Activated CD4-positive, alpha-beta memory T cell treated with anti-CD3 and anti-CD28 coated beads, Interleukin-2, amount 10 ng/mL, durations not matched to agents 7 days and 5 days (primary cell): ENCODE measurements around the gene PLPPR1. TPM values are rescaled to one million over a fixed set of nuclear protein-coding genes. Genes with fewer than 3 reads are reported as not detected.
"Not testable (repeated sequence)": the region's sequence is repeated elsewhere in the genome, so short reads cannot be mapped to it uniquely, and the experiment has no call there.

Experiments
- CTCF ChIA-PET: fragments of 350-600 bp; sonication (Branson Sonifier 250); formaldehyde crosslinking; loops from one replicate; lab custom pipeline; 2021; ENCODE audit warnings: antibody characterized with exemption, inconsistent platforms; lab: Charles Lee
- POLR2A ChIA-PET: fragments of 350-600 bp; sonication (Branson Sonifier 250); formaldehyde crosslinking; loops from one replicate; lab custom pipeline; 2021; ENCODE audit warnings: antibody characterized with exemption; lab: Charles Lee
- DNase-seq: peaks from one replicate; pipeline ENCODE4 v3.0.0-alpha.2; 2020
- H3K27ac Mint-ChIP-seq: one replicate; pipeline ENCODE4 v1.8.0; 2021; ENCODE audit warnings: mild to moderate bottlenecking, mixed read lengths
- H3K27me3 Mint-ChIP-seq: one replicate; pipeline ENCODE4 v1.8.0; 2021; ENCODE audit warnings: mixed read lengths
- H3K36me3 Mint-ChIP-seq: one replicate; pipeline ENCODE4 v1.8.0; 2021; ENCODE audit warnings: low read depth, mixed read lengths
- H3K4me1 Mint-ChIP-seq: one replicate; pipeline ENCODE4 v1.8.0; 2021; ENCODE audit warnings: mixed read lengths
- H3K4me3 Mint-ChIP-seq: one replicate; pipeline ENCODE4 v1.8.0; 2021; ENCODE audit warnings: mild to moderate bottlenecking, mixed read lengths
- H3K9me3 Mint-ChIP-seq: one replicate; pipeline ENCODE4 v1.8.0; 2021; ENCODE audit warnings: mixed read lengths
- total RNA-seq, 2 experiments: library from RNA; stranded (reverse); gene quantifications; one replicate each; pipeline ENCODE4 v1.2.3, GENCODE V29; 2021

Gene PLPPR1
- total RNA-seq, 2 experiments from 2014 or later: not detected

DNA sequence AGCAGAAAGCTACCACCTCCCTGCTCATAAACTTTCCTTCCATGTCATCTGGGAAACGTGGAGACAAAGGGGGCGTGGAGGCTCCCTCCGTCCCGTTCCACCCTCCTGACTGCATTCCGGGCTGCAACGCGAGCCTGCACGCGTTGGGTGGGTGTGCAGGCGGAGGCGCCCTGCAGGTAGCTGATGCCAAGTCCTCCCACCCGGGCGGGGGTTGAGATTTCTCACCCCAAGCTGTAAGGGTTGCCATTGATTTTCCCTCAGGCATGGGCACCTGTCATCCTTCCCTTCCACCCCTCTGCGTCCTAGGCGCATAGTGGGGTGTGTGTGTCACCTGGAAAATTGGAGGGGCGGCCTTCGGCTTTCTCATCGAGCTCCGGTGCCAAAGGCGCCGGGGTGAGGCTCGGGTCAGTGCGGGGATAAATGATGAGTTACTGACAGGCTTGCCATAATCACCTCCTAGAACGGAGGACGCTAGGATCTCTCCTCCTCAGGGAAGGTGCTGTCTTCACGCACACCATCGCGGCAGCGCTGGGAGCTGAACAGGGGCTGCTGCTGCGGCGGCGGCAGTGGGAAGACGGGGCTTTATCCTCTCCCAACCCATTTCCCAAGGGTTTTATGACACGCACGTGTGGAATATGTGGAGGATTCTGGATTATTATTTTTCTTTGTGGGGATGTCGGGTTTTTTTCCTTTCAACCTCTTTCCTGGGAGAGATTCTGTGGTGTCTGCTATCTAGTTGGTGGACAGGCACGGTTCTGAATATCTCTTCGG lies 973 bp downstream of the PLPPR1 start:
- ChIA-PET CTCF (no interaction called here), POLR2A (no interaction called here)
- DNase-seq: no peak
- no peak overlapping the region for H3K27ac Mint-ChIP-seq
- peaks cover 29% of the 10 kb centered on the region for H3K27me3 Mint-ChIP-seq
- no peaks in the 10 kb centered on the region for H3K4me1 Mint-ChIP-seq
- no peaks in the 10 kb centered on the region for H3K36me3 Mint-ChIP-seq
- no peak overlapping the region for H3K4me3 Mint-ChIP-seq
- no peaks in the 10 kb centered on the region for H3K9me3 Mint-ChIP-seq

DNA sequence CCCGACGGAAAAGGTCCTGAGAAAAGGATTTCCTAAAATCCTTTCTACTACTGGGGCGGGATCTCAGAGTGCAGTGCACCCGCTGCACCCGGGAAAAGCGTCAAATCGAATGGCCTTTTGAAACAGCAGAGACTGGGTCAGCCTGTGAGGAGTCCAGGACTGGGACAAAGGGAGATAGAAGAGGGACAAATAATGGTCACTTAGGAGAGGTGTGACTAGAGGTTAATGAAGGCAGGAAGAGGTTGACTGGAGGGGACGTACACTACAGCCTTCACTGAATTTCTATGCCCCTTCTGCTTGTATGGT lies 1.5 kb downstream of the PLPPR1 start:
- H3K4me1 Mint-ChIP-seq: no peaks in the 10 kb centered on the region
- POLR2A ChIA-PET: no interaction called here
- no peak overlapping the region for H3K4me3 Mint-ChIP-seq
- no peaks in the 10 kb centered on the region for H3K36me3 Mint-ChIP-seq
- peaks cover 29% of the 10 kb centered on the region for H3K27me3 Mint-ChIP-seq
- DNase-seq: no peak
- H3K9me3 Mint-ChIP-seq: no peaks in the 10 kb centered on the region
- no peak overlapping the region for H3K27ac Mint-ChIP-seq
- CTCF ChIA-PET: interaction anchor here (0.7 kb wide), 1 partner anchor 1026 kb away, joined by 3 read pairs; no protein-coding TSS in a partner anchor

DNA sequence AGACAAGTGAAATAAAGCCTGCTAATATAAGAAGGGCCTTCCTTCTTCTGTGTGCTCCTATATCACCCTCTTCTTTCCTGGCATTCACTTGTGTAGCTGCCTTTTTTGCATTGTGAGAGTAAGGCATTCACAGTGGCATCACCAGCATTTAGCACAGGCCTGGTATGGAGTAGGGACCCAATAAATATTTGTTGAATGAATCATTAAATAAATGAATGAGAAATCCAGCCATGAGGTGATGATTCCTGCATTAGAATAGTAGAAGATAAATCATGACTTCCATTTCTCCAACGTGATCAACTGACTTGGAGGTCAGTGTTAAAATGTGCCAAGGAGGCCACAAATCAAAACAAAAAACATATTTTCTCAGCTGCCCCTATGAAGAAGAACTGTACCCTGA lies 3.9 kb downstream of the PLPPR1 start:
- no peaks in the 10 kb centered on the region for H3K9me3 Mint-ChIP-seq
- ChIA-PET CTCF (no interaction called here), POLR2A (no interaction called here)
- no peak for DNase-seq
- H3K4me1 Mint-ChIP-seq: no peaks in the 10 kb centered on the region
- H3K27ac Mint-ChIP-seq: no peak overlapping the region
- H3K27me3 Mint-ChIP-seq: peaks cover 25% of the 10 kb centered on the region
- H3K4me3 Mint-ChIP-seq: no peak overlapping the region
- no peaks in the 10 kb centered on the region for H3K36me3 Mint-ChIP-seq

DNA sequence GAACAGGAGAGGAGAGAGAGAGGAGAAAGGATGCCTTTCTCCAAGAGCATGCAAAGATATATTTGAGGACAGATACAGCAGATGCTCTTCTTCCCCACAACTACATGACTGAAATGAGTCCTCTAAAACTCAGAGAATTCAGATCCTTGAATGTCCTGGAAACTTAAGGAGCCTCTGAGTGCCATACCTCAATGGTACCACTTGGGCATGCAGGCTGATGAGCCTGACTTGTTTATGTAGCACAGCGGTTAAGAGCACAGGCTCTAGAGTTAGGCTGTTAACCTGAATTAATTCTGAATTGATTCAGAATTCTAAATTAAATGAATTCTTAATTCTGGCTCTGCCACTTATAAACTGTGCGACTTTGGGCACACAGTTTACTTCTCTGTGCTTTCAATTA lies 5.7 kb downstream of the PLPPR1 start:
- ChIA-PET CTCF (no interaction called here), POLR2A (interaction anchor here (1.2 kb wide), 1 partner anchor 11 kb away, joined by 3 read pairs; no protein-coding TSS in a partner anchor)
- Mint-ChIP-seq H3K9me3 (no peaks in the 10 kb centered on the region), H3K36me3 (no peaks in the 10 kb centered on the region), H3K4me1 (no peaks in the 10 kb centered on the region), H3K27ac (no peak overlapping the region), H3K27me3 (peaks cover 15% of the 10 kb centered on the region), H3K4me3 (no peak overlapping the region)
- no peak for DNase-seq

DNA sequence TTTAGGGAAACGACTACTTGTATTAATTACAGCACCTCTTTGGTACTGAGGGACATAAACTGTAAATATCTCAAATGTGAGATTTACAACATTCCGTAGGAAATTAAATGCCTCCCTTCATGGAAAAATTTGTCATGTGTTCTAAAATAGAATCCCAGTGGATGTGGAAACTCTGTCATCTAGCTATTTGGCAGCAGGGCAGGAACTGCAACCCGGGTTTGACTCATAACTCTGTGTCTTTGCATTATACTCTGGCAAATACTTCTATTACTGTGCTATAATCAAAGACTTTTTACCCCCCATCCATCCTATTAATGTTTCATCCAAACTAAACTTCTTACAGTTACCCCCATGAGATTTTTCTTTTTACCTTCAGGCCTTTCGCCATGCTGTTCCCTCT lies 6.6 kb downstream of the PLPPR1 start:
- Mint-ChIP-seq H3K4me3 (no peak overlapping the region), H3K27me3 (peaks cover 6% of the 10 kb centered on the region), H3K36me3 (no peaks in the 10 kb centered on the region), H3K4me1 (no peaks in the 10 kb centered on the region), H3K9me3 (no peaks in the 10 kb centered on the region), H3K27ac (no peak overlapping the region)
- DNase-seq: no peak
- ChIA-PET POLR2A (interaction anchor here (1.2 kb wide), 1 partner anchor 10 kb away, joined by 3 read pairs; no protein-coding TSS in a partner anchor), CTCF (no interaction called here)

DNA sequence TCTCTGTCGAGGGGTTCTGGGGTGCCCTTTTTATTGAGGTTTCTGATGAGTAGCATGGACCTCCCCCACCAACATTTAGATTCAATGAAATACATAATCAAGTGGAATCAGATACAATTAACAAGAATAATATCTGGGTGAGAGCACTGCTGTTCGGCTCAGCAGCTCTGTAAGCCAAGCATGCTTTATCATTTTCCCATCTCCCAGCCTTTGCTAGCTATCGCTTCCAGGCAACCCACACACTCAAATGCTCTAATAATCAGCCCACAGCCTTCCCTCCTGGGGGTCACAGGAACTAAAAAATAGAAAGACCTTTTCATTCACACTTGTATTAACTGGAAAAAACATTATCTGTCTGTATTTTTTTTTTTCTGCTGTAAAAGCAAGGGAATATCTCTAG lies 8.9 kb downstream of the PLPPR1 start:
- H3K36me3 Mint-ChIP-seq: no peaks in the 10 kb centered on the region
- no peak overlapping the region for H3K4me3 Mint-ChIP-seq
- no peak for DNase-seq
- no peaks in the 10 kb centered on the region for H3K9me3 Mint-ChIP-seq
- H3K4me1 Mint-ChIP-seq: no peaks in the 10 kb centered on the region
- CTCF ChIA-PET: no interaction called here
- H3K27me3 Mint-ChIP-seq: no peaks in the 10 kb centered on the region
- POLR2A ChIA-PET: no interaction called here
- H3K27ac Mint-ChIP-seq: no peak overlapping the region

DNA sequence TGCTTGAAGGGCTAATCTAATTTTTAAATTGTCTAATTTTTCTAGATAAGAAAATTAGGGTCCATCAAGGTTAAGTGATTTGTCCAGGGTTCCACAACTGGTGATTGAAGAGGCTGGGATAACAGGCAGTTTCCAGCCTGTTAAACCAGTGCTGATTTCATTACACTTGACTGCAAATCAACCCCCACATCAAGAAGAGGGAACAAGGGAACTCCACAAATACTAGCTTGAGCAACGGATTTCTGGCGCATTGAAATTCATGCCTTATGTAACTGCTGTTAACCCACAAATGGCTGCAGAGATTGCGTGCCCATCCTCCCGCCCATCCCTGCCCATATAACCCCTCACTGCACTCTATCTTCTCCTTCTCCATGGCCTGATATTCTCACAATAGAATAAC lies 10.0 kb downstream of the PLPPR1 start:
- CTCF ChIA-PET: no interaction called here
- Mint-ChIP-seq H3K4me1 (no peaks in the 10 kb centered on the region), H3K9me3 (no peaks in the 10 kb centered on the region), H3K27ac (no peak overlapping the region), H3K4me3 (no peak overlapping the region), H3K27me3 (no peaks in the 10 kb centered on the region), H3K36me3 (no peaks in the 10 kb centered on the region)
- POLR2A ChIA-PET: no interaction called here
- no peak for DNase-seq

DNA sequence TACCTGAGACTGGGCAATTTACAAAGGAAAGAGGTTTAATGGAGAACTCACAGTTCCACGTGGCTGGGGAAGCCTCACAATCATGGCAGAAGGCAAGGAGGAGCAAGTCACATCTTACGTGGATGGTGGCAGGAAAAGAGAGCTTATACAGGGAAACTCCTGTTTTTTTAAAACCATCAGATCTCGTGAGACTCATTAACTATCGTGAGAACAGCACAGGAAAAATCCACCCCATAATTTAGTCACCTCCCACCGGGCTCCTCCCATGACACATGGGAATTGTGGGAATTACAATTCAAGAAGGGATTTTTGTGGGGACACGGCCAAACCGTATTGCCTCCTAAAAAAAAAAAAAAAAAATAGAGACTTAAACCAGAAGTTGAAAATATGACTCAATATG lies 11.1 kb downstream of the PLPPR1 start:
- H3K4me3 Mint-ChIP-seq, H3K27me3 Mint-ChIP-seq, H3K36me3 Mint-ChIP-seq, H3K27ac Mint-ChIP-seq, CTCF ChIA-PET, DNase-seq, POLR2A ChIA-PET, H3K9me3 Mint-ChIP-seq, H3K4me1 Mint-ChIP-seq: not testable (repeated sequence)

DNA sequence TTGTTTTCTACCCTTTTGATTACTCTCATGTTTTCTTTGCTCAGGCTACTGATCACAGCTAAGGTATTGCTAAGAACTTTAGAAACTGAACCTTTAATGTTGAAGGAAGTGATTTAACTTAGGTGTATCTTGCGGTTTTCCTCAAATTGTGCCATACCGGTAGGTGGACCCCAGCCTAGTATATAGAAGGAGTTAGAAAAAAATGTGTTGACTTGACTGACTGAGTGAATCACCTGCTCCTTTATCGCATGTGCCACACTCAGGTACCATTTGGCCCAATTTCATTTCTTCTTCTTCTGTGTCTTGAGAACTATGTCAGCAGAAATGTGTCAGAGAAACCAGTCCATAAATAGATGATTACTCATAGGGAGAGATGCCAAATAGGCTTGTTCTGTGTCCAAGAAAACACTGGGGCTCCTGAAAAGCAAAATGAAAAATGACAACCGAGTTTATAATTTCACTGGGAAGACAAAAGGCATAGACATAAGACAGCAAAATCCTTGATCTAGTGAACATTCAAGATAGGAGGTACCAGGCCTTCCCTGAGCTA lies 19.4 kb downstream of the PLPPR1 start:
- Mint-ChIP-seq H3K36me3 (no peaks in the 10 kb centered on the region), H3K27me3 (no peaks in the 10 kb centered on the region), H3K4me1 (no peaks in the 10 kb centered on the region), H3K9me3 (no peaks in the 10 kb centered on the region), H3K4me3 (no peak overlapping the region), H3K27ac (no peak overlapping the region)
- DNase-seq: no peak
- ChIA-PET CTCF (no interaction called here), POLR2A (no interaction called here)

DNA sequence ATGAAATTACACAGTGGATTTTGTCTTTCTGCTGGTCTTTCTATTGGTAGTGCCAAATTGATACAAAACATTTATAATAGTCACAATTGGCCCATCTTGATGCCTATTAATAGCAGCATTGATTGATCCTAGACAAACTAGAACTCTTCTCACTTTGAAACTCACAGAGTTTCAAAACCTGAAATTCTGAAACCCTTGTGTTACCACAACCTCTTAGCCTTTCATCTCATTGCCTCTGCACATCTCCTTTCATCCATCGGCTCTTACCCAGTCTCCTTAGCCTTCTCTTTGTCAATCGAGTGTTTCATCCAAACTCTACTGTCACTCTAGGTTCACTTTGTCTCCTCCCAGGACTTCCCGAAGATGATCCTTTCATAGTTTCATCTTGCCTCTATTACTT lies 22.1 kb downstream of the PLPPR1 start:
- ChIA-PET POLR2A (no interaction called here), CTCF (no interaction called here)
- H3K27ac Mint-ChIP-seq: no peak overlapping the region
- no peak overlapping the region for H3K4me3 Mint-ChIP-seq
- H3K9me3 Mint-ChIP-seq: no peaks in the 10 kb centered on the region
- no peak for DNase-seq
- H3K4me1 Mint-ChIP-seq: no peaks in the 10 kb centered on the region
- no peaks in the 10 kb centered on the region for H3K27me3 Mint-ChIP-seq
- no peaks in the 10 kb centered on the region for H3K36me3 Mint-ChIP-seq

DNA sequence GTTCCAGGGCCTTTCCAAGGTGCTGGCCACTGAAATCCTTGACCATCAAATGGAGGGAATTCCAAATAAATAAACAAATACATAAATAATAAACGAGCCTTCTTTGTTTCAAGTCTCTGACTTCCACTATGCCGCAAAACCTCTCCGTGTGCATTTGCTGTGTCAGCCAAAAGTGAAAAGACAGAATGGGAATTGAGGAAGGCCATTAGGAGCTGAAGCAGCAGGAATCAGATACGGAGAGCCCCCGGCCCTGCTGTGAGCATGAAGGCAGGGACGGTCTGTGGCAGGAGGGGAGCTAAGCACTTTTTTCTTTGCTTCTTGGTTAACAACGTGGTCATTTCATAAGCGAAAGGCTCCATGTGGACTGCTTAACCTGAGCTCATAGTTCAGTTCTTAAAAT lies 26.1 kb downstream of the PLPPR1 start:
- Mint-ChIP-seq H3K27me3 (no peaks in the 10 kb centered on the region), H3K4me1 (no peaks in the 10 kb centered on the region), H3K4me3 (no peak overlapping the region), H3K36me3 (no peaks in the 10 kb centered on the region), H3K9me3 (no peaks in the 10 kb centered on the region), H3K27ac (no peak overlapping the region)
- no peak for DNase-seq
- ChIA-PET CTCF (no interaction called here), POLR2A (no interaction called here)

DNA sequence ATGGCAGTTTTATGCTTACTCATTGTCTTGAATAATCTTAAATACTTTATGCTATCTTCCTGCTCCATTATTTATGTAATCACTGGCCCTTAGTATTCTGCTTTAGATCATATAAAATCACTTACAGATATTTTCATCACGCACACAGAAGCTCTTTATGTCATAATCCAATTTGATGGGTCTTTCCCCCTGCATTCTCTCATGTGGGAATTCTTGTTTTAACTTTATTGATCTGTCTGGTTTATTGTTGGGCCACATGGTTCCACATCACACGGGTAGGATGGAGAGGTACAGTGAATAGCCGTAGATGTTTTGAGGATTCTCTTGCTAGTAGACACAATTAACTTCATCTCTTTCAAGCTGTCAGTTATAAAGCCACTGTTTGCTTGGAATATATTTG lies 27.0 kb downstream of the PLPPR1 start:
- ChIA-PET POLR2A (no interaction called here), CTCF (no interaction called here)
- H3K4me3 Mint-ChIP-seq: no peak overlapping the region
- H3K36me3 Mint-ChIP-seq: no peaks in the 10 kb centered on the region
- no peak overlapping the region for H3K27ac Mint-ChIP-seq
- H3K27me3 Mint-ChIP-seq: no peaks in the 10 kb centered on the region
- no peak for DNase-seq
- no peaks in the 10 kb centered on the region for H3K4me1 Mint-ChIP-seq
- H3K9me3 Mint-ChIP-seq: no peaks in the 10 kb centered on the region

DNA sequence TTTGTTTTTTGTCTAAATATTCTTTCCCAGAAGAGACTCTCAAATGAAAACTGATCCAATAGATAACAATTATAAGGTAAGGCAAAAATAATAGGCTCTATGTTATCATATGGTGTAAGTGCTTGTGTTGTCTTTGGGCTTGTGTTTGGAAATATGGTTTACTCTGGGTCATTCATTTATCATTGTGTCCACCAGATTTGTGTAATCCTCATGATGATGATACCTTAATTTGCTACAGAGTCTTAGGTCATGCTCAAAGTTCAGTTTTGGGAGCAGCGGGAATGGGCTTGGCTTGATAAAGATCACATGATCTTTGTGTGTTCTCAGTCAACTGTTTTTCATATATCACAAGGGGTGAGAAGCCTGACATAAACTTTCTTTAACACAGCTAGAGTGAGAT lies 34.2 kb downstream of the PLPPR1 start:
- POLR2A ChIA-PET: no interaction called here
- H3K36me3 Mint-ChIP-seq: no peaks in the 10 kb centered on the region
- DNase-seq: no peak
- no peak overlapping the region for H3K4me3 Mint-ChIP-seq
- H3K27ac Mint-ChIP-seq: no peak overlapping the region
- no peaks in the 10 kb centered on the region for H3K4me1 Mint-ChIP-seq
- CTCF ChIA-PET: no interaction called here
- H3K27me3 Mint-ChIP-seq: no peaks in the 10 kb centered on the region
- no peaks in the 10 kb centered on the region for H3K9me3 Mint-ChIP-seq

DNA sequence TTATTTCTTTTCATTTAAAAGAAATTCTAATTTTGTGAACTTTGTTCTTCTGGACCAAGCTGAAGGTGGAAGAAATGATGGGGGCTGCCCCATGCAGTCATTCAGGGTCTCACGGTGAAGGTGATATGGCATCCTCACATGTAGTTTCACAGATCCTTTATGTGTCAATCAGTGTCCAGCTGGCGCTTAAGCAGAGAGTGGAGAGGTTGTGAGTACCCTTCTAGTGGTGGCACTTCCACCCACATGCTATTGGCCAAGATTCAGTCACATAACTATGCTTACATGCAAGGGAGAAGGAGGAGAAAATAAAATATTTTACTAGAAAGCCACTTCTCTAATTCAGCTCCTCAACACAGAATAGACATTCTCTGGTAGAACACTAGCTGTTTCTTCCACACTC lies 34.7 kb downstream of the PLPPR1 start:
- no peak overlapping the region for H3K4me3 Mint-ChIP-seq
- DNase-seq: no peak
- H3K27ac Mint-ChIP-seq: no peak overlapping the region
- ChIA-PET CTCF (no interaction called here), POLR2A (no interaction called here)
- H3K4me1 Mint-ChIP-seq: no peaks in the 10 kb centered on the region
- no peaks in the 10 kb centered on the region for H3K9me3 Mint-ChIP-seq
- no peaks in the 10 kb centered on the region for H3K36me3 Mint-ChIP-seq
- H3K27me3 Mint-ChIP-seq: no peaks in the 10 kb centered on the region
